ENCODE data around the gene ADORA2A. TPM values are rescaled to one million over a fixed set of nuclear protein-coding genes. Genes with fewer than 3 reads are reported as not detected.

The ADORA2A gene
- total and polyA plus RNA-seq, 2 of the 13 experiments (the other 11 are each of a cell fraction or from before 2014, with no cell fraction given): 3.3 to 5.0 TPM

- TF ChIP-seq ZNF276 (CRISPR knock-in tag; IDR thresholded peaks at IDR 0.05; ENCODE audit: low read depth): no peak
- TF ChIP-seq ZNF30 (CRISPR knock-in tag; IDR thresholded peaks at IDR 0.05): no peak
- no peak for TF ChIP-seq SOX6 (IDR thresholded peaks at IDR 0.05)
- no peak for TF ChIP-seq SOX6 (CRISPR knock-in tag; IDR thresholded peaks at IDR 0.05)
- no peak for TF ChIP-seq E2F2 (CRISPR knock-in tag; IDR thresholded peaks at IDR 0.05; ENCODE audit: borderline replicate concordance)
- TF ChIP-seq SRSF1 (optimal IDR thresholded peaks at IDR 0.05; ENCODE audit: low read depth, low read length): peak; percentile 80
- TF ChIP-seq ATAD3A (CRISPR knock-in tag; IDR thresholded peaks at IDR 0.05): no peak
- TF ChIP-seq ZNF761 (CRISPR knock-in tag; conservative IDR thresholded peaks at IDR 0.05): no peak
- TF ChIP-seq HMG20A (CRISPR knock-in tag; IDR thresholded peaks at IDR 0.05; ENCODE audit: borderline replicate concordance): no peak
- TF ChIP-seq ONECUT2 (CRISPR knock-in tag; IDR thresholded peaks at IDR 0.05): no peak
- no peak for TF ChIP-seq LRRFIP1 (CRISPR knock-in tag; conservative IDR thresholded peaks at IDR 0.05)
- no peak for TF ChIP-seq MTF2 (CRISPR knock-in tag; IDR thresholded peaks at IDR 0.05; ENCODE audit: borderline replicate concordance)
- no peak for TF ChIP-seq NFE2L2 (IDR thresholded peaks at IDR 0.05; ENCODE audit: low read length)
Observed at GRCh38 chr22:24444729-24445466, 17.5 kb downstream of the ADORA2A start (continued).

Data from HepG2 (cell line).